Left ventricle myocardium inferior (tissue), 1 donor: ENCODE measurements around the gene CITED4. TPM values are rescaled to one million over a fixed set of nuclear protein-coding genes. Genes with fewer than 3 reads are reported as not detected.

Experiments used
- DNase-seq: peaks from one replicate; pipeline ENCODE4 v3.0.0-alpha.2; 2020
- H3K27ac ChIP-seq: fragments of 200-600 bp; replicated peaks from 2 replicates; pipeline ENCODE4 v1.8.0; 2021
- H3K27me3 ChIP-seq: fragments of 200-600 bp; 2 replicates; pipeline ENCODE4 v1.8.0; 2021; ENCODE audit warnings: low read depth
- H3K36me3 ChIP-seq: fragments of 200-600 bp; 2 replicates; pipeline ENCODE4 v1.8.0; 2021
- H3K4me1 ChIP-seq: fragments of 200-600 bp; 2 replicates; pipeline ENCODE4 v1.8.0; 2021
- H3K4me3 ChIP-seq: fragments of 200-600 bp; 2 replicates; pipeline ENCODE4 v1.8.0; 2021; ENCODE audit warnings: mild to moderate bottlenecking, moderate library complexity
- H3K9me3 ChIP-seq: fragments of 200-600 bp; replicated peaks from 2 replicates; pipeline ENCODE4 v1.8.0; 2021
- intact Hi-C: fragments of 100-400 bp; cut with micrococcal nuclease; formaldehyde crosslinking; loops from one replicate; pipeline ENCODE4 v1.11.0; 2022
- total RNA-seq: library from RNA; stranded (reverse); fragmentation: NEBNext Ultra II Directional; extraction: Animal tissue kit (Norgen Biotek cat#: 25700); gene quantifications from one replicate; pipeline ENCODE4 v1.2.1, GENCODE V29; 2021
- TF ChIP-seq, protein P1 (sequence below): fragments of 200-600 bp; IDR thresholded peaks from 2 replicates; pipeline ENCODE4 v1.8.0; 2021; ENCODE audit warnings: antibody characterized with exemption, mild to moderate bottlenecking, borderline replicate concordance
- donor health status: DM: no; HTN: yes; CAD: no; lungs with severe emphysema.

CITED4 gene
- total RNA-seq, 1 donor from 2014 or later, result 24.4 TPM

GRCh38 chr1:40824591-40825434 is 37.4 kb downstream of the CITED4 start:
- Histone ChIP-seq H3K27me3 (no peaks in the 10 kb centered on the region), H3K9me3 (no peaks in the 10 kb centered on the region), H3K36me3 (no peaks in the 10 kb centered on the region), H3K27ac (no peak overlapping the region), H3K4me3 (no peak overlapping the region), H3K4me1 (no peaks in the 10 kb centered on the region)
- intact Hi-C loops, result no loop called here
- TF ChIP-seq, protein P1, sequence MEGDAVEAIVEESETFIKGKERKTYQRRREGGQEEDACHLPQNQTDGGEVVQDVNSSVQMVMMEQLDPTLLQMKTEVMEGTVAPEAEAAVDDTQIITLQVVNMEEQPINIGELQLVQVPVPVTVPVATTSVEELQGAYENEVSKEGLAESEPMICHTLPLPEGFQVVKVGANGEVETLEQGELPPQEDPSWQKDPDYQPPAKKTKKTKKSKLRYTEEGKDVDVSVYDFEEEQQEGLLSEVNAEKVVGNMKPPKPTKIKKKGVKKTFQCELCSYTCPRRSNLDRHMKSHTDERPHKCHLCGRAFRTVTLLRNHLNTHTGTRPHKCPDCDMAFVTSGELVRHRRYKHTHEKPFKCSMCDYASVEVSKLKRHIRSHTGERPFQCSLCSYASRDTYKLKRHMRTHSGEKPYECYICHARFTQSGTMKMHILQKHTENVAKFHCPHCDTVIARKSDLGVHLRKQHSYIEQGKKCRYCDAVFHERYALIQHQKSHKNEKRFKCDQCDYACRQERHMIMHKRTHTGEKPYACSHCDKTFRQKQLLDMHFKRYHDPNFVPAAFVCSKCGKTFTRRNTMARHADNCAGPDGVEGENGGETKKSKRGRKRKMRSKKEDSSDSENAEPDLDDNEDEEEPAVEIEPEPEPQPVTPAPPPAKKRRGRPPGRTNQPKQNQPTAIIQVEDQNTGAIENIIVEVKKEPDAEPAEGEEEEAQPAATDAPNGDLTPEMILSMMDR, result no peak
- DNase-seq, result no peak

GRCh38 chr1:40823983-40824382 is 38.2 kb downstream of the CITED4 start:
- intact Hi-C loops, result no loop called here
- no peak for DNase-seq
- TF ChIP-seq, protein P1, result no peak
- no peaks in the 10 kb centered on the region for H3K9me3 ChIP-seq
- H3K36me3 ChIP-seq, result no peaks in the 10 kb centered on the region
- no peak overlapping the region for H3K4me3 ChIP-seq
- no peaks in the 10 kb centered on the region for H3K4me1 ChIP-seq
- H3K27ac ChIP-seq, result no peak overlapping the region
- H3K27me3 ChIP-seq, result no peaks in the 10 kb centered on the region

DNA sequence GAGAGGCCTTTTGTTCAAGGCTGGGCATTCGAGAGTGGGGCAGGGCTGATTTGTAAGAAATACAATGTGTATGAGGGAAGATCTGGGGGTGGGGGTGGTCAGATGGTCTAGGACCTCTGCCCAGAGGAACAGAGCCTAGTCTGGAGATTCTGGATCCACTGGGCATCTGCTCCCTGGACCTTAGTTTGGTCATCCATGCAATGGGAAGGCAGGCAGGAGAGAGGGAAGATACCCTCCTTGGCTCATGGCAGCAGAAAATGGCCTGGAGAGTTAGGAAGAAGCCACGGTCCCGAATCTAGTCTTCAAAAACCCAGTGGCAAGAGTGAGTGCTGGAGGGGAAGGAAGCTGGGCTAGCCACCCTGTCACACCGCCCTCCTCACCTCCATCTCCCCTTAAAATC is 38.8 kb downstream of the CITED4 start:
- TF ChIP-seq, protein P1, result no peak
- H3K27me3 ChIP-seq, result peaks cover 4% of the 10 kb centered on the region
- peaks cover 5% of the 10 kb centered on the region for H3K4me1 ChIP-seq
- H3K36me3 ChIP-seq, result no peaks in the 10 kb centered on the region
- no peak for DNase-seq
- intact Hi-C loops, result no loop called here
- H3K27ac ChIP-seq, result no peak overlapping the region
- H3K9me3 ChIP-seq, result no peaks in the 10 kb centered on the region
- H3K4me3 ChIP-seq, result no peak overlapping the region

DNA sequence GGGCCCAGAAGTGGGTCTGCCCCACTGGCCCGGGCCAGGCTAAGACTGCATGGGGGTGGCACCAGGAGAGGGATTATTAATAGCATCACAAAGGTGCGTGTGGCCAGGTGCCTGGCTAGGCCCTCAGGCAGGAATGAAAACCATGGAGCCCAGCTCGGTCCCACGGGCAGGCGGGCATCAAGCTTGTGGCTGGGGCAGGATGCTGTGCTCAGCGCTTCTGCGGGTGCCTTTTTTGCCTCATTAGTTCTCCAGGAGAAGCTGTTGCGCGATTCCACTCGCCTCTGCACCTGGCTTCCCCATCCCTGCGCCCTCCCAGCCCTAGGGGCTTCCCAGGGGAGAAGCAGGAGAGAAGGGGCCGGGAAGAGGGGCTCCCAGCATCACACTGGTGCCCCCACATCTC is 39.3 kb downstream of the CITED4 start:
- Histone ChIP-seq H3K4me1 (peaks cover 9% of the 10 kb centered on the region), H3K36me3 (no peaks in the 10 kb centered on the region), H3K27me3 (peaks cover 9% of the 10 kb centered on the region), H3K9me3 (no peaks in the 10 kb centered on the region), H3K4me3 (no peak overlapping the region), H3K27ac (no peak overlapping the region)
- intact Hi-C loops, result no loop called here
- DNase-seq, result no peak
- TF ChIP-seq, protein P1, result no peak

- no peaks in the 10 kb centered on the region for H3K9me3 ChIP-seq
- intact Hi-C loops, result no loop called here
- TF ChIP-seq, protein P1, result no peak
- no peaks in the 10 kb centered on the region for H3K36me3 ChIP-seq
- no peak for DNase-seq
- H3K4me1 ChIP-seq, result peaks cover 10% of the 10 kb centered on the region
- no peak overlapping the region for H3K4me3 ChIP-seq
- H3K27me3 ChIP-seq, result peaks cover 21% of the 10 kb centered on the region
- H3K27ac ChIP-seq, result no peak overlapping the region
Measured at GRCh38 chr1:40820911-40821693, 41.1 kb downstream of the CITED4 start.
